Activated CD4-positive, alpha-beta T cell treated with anti-CD3 and anti-CD28 coated beads, Interleukin-2, Interleukin-6, amounts not matched to agents 100 ng/mL and 50 ng/mL, durations not matched to agents 16 hours and 8 hours (primary cell): ENCODE measurements around the gene BIRC7.

Source experiments
- DNase-seq: peaks from one replicate; pipeline ENCODE4 v3.0.0-alpha.2; 2020

Gene BIRC7

GRCh38 chr20:63235399-63235983 is at the start of gene BIRC7:
Gene BIRC7 (plus strand): TSS chr20:63235905. CDS start chr20:63236097, 192 bp downstream.
- DNase-seq = no peak

- DNase-seq = no peak
Observed at GRCh38 chr20:63186084-63186483, 49.6 kb upstream of the BIRC7 start.

- DNase-seq = no peak
Observed at GRCh38 chr20:63186528-63187316, 49.0 kb upstream of the BIRC7 start.

- DNase-seq = no peak
Observed at GRCh38 chr20:63187338-63188158, 48.2 kb upstream of the BIRC7 start.

GRCh38 chr20:63188159-63188442 is 47.6 kb upstream of the BIRC7 start:
- no peak for DNase-seq

GRCh38 chr20:63188641-63189321 is 46.9 kb upstream of the BIRC7 start:
- no peak for DNase-seq

- no peak for DNase-seq
Observed at GRCh38 chr20:63189322-63189642, 46.4 kb upstream of the BIRC7 start.

- DNase-seq = no peak
Observed at GRCh38 chr20:63189846-63190559, 45.7 kb upstream of the BIRC7 start.

- no peak for DNase-seq
Observed at GRCh38 chr20:63190828-63191227, 44.9 kb upstream of the BIRC7 start.

GRCh38 chr20:63191400-63191799 is 44.3 kb upstream of the BIRC7 start:
- no peak for DNase-seq

- no peak for DNase-seq
Observed at GRCh38 chr20:63192721-63193120, 43.0 kb upstream of the BIRC7 start.

GRCh38 chr20:63194007-63194796 is 41.5 kb upstream of the BIRC7 start:
- no peak for DNase-seq

GRCh38 chr20:63194797-63195173 is 40.9 kb upstream of the BIRC7 start:
- no peak for DNase-seq

GRCh38 chr20:63196768-63197470 is 38.8 kb upstream of the BIRC7 start:
- no peak for DNase-seq

GRCh38 chr20:63198606-63199005 is 37.1 kb upstream of the BIRC7 start:
- no peak for DNase-seq

GRCh38 chr20:63202021-63202420 is 33.7 kb upstream of the BIRC7 start:
- DNase-seq = no peak

GRCh38 chr20:63202811-63203526 is 32.7 kb upstream of the BIRC7 start:
- DNase-seq = no peak

GRCh38 chr20:63204362-63204761 is 31.3 kb upstream of the BIRC7 start:
- DNase-seq = no peak

- no peak for DNase-seq
Observed at GRCh38 chr20:63205896-63206295, 29.8 kb upstream of the BIRC7 start.

GRCh38 chr20:63206878-63207277 is 28.8 kb upstream of the BIRC7 start:
- no peak for DNase-seq
